ENCODE measurements around the gene USH1C. TPM values are rescaled to one million over a fixed set of nuclear protein-coding genes. Genes with fewer than 3 reads are reported as not detected.

USH1C gene
- total RNA-seq, 1 donor from 2014 or later, result not detected

- H3K4me1 Mint-ChIP-seq, result no peaks in the 10 kb centered on the region
- no peak overlapping the region for H3K4me3 Mint-ChIP-seq
- DNase-seq (ENCODE audit: low read depth, low spot score), result peak; percentile 77
- peak; percentile 85 for TF ChIP-seq CTCF (conservative IDR thresholded peaks at IDR 0.05)
- H3K27ac Mint-ChIP-seq (ENCODE audit: unreplicated experiment), result no peak overlapping the region
- peaks cover 30% of the 10 kb centered on the region for H3K27me3 Mint-ChIP-seq (ENCODE audit: low read depth)
- no peaks in the 10 kb centered on the region for H3K36me3 Mint-ChIP-seq (ENCODE audit: low read depth)
- no peaks in the 10 kb centered on the region for H3K9me3 Mint-ChIP-seq
These were observed 39.7 kb downstream of the USH1C start for GRCh38 chr11:17504330-17505107.

GRCh38 chr11:17502630-17503029 is 41.6 kb downstream of the USH1C start:
- no peak for TF ChIP-seq CTCF (conservative IDR thresholded peaks at IDR 0.05)
- DNase-seq (ENCODE audit: low read depth, low spot score), result no peak
- no peak overlapping the region for H3K4me3 Mint-ChIP-seq
- H3K27me3 Mint-ChIP-seq (ENCODE audit: low read depth), result peaks cover 17% of the 10 kb centered on the region
- H3K36me3 Mint-ChIP-seq (ENCODE audit: low read depth), result no peaks in the 10 kb centered on the region
- H3K9me3 Mint-ChIP-seq, result no peaks in the 10 kb centered on the region
- H3K27ac Mint-ChIP-seq (ENCODE audit: unreplicated experiment), result no peak overlapping the region
- H3K4me1 Mint-ChIP-seq, result no peaks in the 10 kb centered on the region

GRCh38 chr11:17500673-17501072 is 43.5 kb downstream of the USH1C start:
- Mint-ChIP-seq H3K9me3 (no peaks in the 10 kb centered on the region), H3K27ac (ENCODE audit: unreplicated experiment) (no peak overlapping the region), H3K4me3 (no peak overlapping the region), H3K27me3 (ENCODE audit: low read depth) (peaks cover 12% of the 10 kb centered on the region), H3K36me3 (ENCODE audit: low read depth) (no peaks in the 10 kb centered on the region), H3K4me1 (no peaks in the 10 kb centered on the region)
- no peak for DNase-seq (ENCODE audit: low read depth, low spot score)
- no peak for TF ChIP-seq CTCF (conservative IDR thresholded peaks at IDR 0.05)

- no peaks in the 10 kb centered on the region for H3K9me3 Mint-ChIP-seq
- H3K27ac Mint-ChIP-seq (ENCODE audit: unreplicated experiment), result no peak overlapping the region
- TF ChIP-seq CTCF (conservative IDR thresholded peaks at IDR 0.05), result peak; percentile 48
- no peak overlapping the region for H3K4me3 Mint-ChIP-seq
- H3K27me3 Mint-ChIP-seq (ENCODE audit: low read depth), result peaks cover 6% of the 10 kb centered on the region
- no peaks in the 10 kb centered on the region for H3K36me3 Mint-ChIP-seq (ENCODE audit: low read depth)
- no peaks in the 10 kb centered on the region for H3K4me1 Mint-ChIP-seq
- no peak for DNase-seq (ENCODE audit: low read depth, low spot score)
These were observed 45.7 kb downstream of the USH1C start for GRCh38 chr11:17498475-17498874.

GRCh38 chr11:17498058-17498457 is 46.2 kb downstream of the USH1C start:
- peaks cover 6% of the 10 kb centered on the region for H3K27me3 Mint-ChIP-seq (ENCODE audit: low read depth)
- TF ChIP-seq CTCF (conservative IDR thresholded peaks at IDR 0.05), result no peak
- H3K27ac Mint-ChIP-seq (ENCODE audit: unreplicated experiment), result no peak overlapping the region
- no peak overlapping the region for H3K4me3 Mint-ChIP-seq
- no peaks in the 10 kb centered on the region for H3K36me3 Mint-ChIP-seq (ENCODE audit: low read depth)
- H3K9me3 Mint-ChIP-seq, result no peaks in the 10 kb centered on the region
- no peaks in the 10 kb centered on the region for H3K4me1 Mint-ChIP-seq
- no peak for DNase-seq (ENCODE audit: low read depth, low spot score)
